NCI-H2227 treated with DMSO at 0.1 percent for 48 hours (cell line): Measurements from ENCODE around the gene MYOT.
"Not testable (repeated sequence)": the region's sequence is repeated elsewhere in the genome, so short reads cannot be mapped to it uniquely, and the experiment has no call there.

Experiments used
- DNase-seq: peaks from one replicate; lab custom pipeline; 2025; lab: John Stamatoyannopoulos, UW

MYOT gene

DNA sequence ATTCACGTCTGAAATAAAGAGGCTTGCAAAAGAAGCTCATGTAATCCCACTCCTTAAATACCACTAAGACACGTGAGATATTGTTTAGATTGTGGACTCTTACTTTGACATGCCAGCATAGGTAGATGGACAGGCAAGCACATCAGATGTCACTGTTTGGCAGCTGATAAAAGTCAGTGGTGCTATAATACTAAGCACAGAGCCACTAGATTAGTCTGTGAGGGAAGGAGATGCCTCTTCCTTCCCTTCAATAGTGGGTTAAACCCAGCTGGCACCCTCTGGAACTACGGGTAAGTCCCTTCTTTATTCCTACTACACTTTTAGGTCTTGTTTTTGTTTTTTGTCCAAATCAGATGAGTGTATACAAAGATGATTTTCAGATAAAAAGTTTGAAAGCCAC lies at the start of gene MYOT:
TSS of gene MYOT (plus strand) at position 197 of the 400 bp plus-strand sequence. CDS start 2,792 bp downstream, outside the sequence.
- no peak for DNase-seq

- DNase-seq: no peak
Measured at GRCh38 chr5:137819766-137820165, 47.9 kb upstream of the MYOT start.

- peak; percentile 1 for DNase-seq
Measured at GRCh38 chr5:137822158-137822764, 45.4 kb upstream of the MYOT start.

- no peak for DNase-seq
Measured at GRCh38 chr5:137822984-137823383, 44.7 kb upstream of the MYOT start.

- no peak for DNase-seq
Measured at GRCh38 chr5:137825165-137825564, 42.5 kb upstream of the MYOT start.

DNA sequence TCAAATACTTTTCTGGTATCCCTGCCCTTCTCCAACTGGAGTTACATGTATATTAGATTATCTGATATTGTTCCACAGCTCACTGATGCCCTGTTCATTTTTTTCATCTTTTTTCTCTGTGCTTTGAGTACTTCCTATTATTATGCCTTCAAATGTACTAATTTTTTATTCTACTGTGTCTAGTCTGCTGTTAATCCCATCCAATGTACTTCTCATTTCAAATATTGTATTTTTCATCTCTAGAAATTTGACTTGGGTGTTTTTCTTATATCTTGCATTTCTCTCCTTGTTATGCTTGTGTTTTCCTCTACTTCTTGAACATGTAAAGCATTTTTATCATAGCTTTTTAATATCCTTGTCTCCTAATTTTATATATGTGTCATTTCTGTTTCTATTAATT lies 41.6 kb upstream of the MYOT start:
- DNase-seq: no peak

DNA sequence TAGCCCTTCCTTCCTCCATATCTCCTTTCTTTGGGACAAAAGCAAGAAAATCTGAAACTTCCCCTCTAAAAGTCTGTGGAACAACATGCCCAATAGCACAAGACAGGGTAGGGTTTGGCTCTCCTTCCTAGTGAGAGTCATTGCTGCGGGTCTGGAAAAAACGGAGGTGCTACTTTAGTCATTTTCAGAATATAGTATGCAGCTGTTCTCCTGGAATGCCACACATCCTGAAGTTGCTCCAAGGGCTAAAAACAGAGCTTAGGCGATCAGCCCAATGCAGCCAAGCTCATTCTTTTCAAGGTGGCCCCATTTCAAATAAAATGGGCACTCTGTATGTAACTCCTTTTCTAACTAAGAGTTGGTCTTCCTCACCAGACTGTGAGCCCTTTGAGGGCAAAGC lies 39.5 kb upstream of the MYOT start:
- DNase-seq: no peak

DNA sequence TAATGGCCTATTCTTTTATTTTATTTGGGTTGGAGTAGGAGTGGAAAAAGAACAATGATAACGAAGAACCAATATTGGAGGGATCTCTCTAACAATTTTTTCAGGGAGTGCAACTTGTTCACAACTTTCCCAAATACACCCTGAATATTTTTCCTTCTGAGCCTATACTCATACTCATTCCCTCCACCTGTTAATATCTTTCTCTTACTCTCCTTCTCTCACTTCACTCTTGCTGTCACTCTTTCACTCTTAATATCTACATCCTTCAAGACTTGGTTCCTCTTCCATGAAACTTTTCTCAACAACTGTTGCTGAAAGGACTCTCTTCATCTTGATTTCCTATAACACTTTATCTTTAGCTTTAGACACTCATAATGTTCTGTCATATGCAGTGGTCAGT lies 39.0 kb upstream of the MYOT start:
- DNase-seq: no peak

GRCh38 chr5:137831105-137831504 lies 36.6 kb upstream of the MYOT start:
- DNase-seq: no peak

- no peak for DNase-seq
Measured at GRCh38 chr5:137831526-137831925, 36.1 kb upstream of the MYOT start.

DNA sequence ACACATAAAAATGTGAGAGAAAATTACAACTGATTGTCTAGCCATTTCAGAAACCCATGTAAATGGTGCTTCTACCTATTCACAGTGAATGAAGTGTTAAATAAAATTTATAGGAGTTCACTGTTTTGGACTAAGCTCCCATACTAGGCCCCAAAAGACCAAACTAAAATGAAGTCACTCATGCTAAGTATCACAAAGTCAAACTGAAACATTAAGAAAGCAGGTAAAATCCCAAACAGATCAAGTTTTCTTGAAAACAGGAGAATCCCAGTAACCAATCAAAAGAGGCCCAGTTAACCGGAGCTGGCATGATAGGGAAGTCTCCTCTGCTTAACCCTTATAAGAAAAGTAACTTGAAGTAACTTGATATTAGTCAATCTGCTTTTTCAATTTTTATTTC lies 35.2 kb upstream of the MYOT start:
- DNase-seq: no peak

DNA sequence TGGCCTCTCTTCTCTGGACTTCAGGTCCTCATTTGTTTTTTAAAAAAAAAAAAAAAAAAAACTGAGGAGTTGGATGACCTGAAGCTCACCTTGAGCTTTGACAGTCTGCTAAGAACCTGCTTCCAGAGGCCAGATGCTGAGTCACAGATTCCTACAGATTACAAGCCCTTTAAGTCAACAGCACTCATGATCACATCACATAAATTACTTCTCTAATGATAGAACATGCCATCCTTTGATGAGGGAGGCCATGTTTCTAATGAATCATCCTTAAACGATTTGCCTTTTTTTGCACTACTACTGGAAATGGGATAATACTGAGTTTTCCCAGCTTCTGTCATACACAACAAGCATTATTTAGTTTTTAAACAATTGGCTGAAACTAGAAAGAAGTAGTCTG lies 34.2 kb upstream of the MYOT start:
- DNase-seq: no peak

DNA sequence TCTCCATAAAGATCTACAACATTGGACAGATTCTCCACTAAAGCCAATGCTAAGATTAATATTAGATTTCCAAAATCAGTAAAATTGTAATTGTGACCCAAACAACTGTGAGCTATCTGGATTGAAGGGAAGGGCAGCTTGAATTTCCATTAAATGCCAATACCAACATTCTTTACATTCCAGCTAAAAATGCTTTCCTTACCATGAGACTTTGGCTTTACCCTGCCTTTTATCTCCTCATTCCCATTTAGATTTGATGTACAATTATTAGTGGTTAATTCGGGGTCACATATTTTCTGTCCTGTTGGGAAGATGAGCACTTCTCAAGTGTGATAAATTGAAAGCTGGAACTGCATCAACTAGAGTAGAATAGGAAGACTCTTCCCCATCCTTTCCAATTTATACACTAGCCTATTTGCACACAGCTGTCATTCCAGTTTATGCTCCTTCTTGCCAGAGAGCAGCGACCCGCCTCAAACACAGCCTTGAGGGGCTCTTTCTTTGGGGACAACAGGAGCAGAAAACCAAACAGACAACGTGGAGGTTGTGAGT lies 33.1 kb upstream of the MYOT start:
- no peak for DNase-seq

DNA sequence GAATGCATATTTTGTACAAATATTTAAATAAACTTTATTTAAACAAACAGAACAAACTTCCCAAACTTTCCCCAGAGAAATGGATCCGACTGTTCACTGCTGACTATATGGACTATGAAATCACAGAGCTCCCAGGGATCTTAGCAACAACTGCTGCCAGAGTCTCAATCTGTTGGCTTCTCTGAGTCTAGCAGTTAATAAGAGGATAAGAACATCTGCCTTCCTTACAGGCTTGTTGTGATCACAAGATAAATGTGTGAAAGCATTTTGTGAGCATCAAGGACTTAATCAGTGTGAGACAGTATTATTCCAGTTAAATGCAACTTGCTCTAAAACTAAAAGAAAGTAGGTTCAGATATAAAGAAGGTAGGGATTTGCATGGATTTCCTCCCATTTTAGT lies 31.4 kb upstream of the MYOT start:
- no peak for DNase-seq

DNA sequence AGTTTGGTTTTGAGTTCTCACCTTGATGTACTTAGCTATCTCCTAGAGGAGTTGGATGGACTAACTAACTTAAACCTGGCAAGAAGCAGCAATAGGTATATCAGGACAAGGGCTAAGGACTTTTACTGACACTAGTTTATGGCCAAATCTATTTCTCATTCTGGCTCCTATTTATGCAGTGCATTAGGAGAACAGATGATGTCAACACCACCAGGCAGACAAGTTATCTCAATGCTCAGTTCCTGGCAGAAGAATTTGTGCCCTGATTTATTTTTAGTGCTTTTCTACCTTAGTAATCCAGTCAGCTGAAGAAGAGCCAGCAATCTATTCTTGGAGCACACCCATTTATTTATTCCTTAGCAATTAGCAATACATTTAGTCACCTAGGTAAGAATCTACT lies 30.7 kb upstream of the MYOT start:
- peak; percentile 1 for DNase-seq

GRCh38 chr5:137837491-137838394 lies 29.9 kb upstream of the MYOT start:
- no peak for DNase-seq

GRCh38 chr5:137838976-137839375 lies 28.7 kb upstream of the MYOT start:
- DNase-seq: no peak

- DNase-seq: no peak
Measured at GRCh38 chr5:137842296-137842695, 25.4 kb upstream of the MYOT start.

DNA sequence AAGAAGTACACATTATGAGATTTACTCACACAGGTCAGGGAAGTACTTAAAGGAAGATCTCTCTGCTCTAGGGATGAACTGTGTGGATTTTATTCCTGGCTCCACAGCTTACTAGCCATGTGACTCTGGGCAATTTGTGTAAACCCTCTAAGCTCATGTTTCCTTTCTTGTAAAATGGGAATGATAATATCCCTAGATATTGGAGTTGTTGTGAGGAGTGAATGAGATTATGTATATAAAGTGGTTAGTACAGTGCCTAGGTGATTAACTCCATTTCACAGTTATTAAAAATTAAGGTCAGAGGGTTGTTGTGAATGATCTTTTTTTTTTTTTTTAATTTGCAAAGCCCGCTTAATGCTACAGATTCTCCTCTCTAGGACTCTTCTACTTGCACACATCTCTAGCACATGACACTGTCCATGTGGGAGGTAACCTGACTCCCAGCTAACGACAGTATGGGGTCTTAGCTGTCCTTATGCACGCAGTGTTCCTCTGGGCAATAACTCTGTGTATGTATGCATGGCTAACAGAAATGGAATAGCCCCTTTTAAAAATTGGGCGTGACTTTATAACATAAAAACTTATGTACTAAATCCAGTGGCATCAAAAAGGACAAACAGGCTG lies 23.9 kb upstream of the MYOT start:
- DNase-seq: no peak

- DNase-seq: no peak
Measured at GRCh38 chr5:137845472-137845871, 22.2 kb upstream of the MYOT start.

DNA sequence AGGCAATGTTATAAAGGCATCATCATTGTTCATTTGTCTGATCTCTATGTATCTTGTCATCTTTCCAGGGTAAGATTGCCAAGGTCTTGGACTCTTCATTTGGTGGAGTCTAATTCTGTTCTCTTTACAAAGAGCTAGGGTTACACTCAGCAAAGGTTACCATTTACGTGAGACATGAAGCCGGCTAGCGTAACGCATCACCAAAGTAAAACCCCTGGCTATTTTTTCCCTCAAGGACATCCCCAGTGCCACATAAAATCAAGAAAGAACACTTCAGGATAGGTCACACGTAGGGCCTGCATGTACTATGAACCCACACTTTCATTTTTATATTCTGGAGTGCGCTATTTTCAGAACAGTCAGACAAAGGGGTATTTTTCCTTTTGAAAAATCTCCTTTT lies 20.0 kb upstream of the MYOT start:
- no peak for DNase-seq

GRCh38 chr5:137853165-137853564 lies 14.5 kb upstream of the MYOT start:
- not testable (repeated sequence) for DNase-seq

DNA sequence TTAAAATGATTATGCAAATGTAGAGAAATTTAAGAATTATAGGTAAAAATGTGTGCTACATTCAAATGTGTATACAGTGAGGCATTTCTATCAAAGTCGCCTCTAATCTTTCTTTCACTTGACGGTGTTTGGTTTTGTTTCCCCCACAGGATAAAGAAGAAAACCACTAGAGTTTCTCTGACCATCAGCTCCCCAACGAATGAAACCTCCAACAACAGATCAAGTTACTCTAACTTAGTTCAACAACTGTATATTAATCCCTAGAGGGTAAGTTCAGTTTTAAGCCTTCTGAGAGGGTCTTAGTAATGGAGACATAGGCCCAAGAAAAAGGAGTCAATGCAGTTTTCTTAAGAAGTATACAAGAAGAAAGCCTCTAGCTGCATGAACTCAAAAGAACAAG lies 11.5 kb upstream of the MYOT start:
- no peak for DNase-seq
